ENCODE results near the gene GSAP. TPM values are rescaled to one million over a fixed set of nuclear protein-coding genes. Genes with fewer than 3 reads are reported as not detected.

The GSAP gene
- total and polyA plus RNA-seq, 7 donors, result 1.3 to 4.2 (median 2.0) TPM

- H3K4me3 ChIP-seq, result no peak overlapping the region
- H3K27me3 ChIP-seq (ENCODE audit: insufficient read depth in 3 of 3, low read length in 2 of 3), result no peaks in the 10 kb centered on the region
- H3K36me3 ChIP-seq (ENCODE audit: insufficient read depth in 1 of 2, low read depth in 1 of 2), result no peaks in the 10 kb centered on the region
- 85 to 91% (median 85%) methylated on average over 5 of the region's 5 CpGs for WGBS, 3 donors
- DNase-seq (no peak), ATAC-seq (peak; percentile 23 to 76 (median 66))
- intact Hi-C loops (cut with DNase I), result no loop called here
- no peaks in the 10 kb centered on the region for H3K9me3 ChIP-seq
- no peak for TF ChIP-seq CTCF (IDR thresholded peaks at IDR 0.05)
- H3K4me1 ChIP-seq, result peaks cover under 1% of the 10 kb centered on the region
- H3K27ac ChIP-seq, result no peak overlapping the region
Observed at GRCh38 chr7:77409739-77410547, 6.2 kb downstream of the GSAP start.

DNA sequence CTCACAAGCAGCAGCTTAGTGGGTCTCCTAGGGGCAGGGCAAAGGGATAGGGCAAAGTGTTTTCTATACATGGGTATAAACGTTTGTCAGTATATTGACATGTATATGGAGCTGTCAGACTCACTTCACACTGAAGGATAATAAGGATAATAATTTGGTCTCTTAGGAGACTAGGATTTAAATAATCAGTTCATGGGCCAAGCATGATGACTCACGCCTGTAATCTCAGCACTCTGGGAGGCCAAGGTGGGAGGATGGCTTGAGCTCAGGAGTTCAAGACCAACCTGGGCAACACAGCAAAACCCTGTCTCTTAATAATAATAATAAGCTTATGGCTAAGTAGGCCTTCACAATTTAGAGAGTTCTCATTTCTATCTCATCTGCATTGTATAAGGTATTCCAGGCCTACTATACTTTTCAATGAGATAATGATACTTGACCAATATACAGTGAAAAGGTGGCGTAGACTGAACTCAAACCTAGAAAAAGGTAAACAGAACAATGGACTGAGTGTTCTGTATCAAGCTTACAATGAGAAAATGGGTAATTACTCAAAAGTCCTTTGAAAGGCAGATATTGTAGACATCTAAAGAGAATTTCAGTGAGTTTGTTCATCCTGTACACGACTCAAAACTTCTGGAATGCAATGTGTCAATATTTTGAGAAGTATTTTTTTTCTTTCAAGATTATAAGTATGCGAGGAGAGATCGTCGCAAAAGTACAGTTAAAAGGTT, 7.0 kb downstream of the GSAP start:
- DNase-seq (no peak), ATAC-seq (no peak)
- intact Hi-C loops (cut with DNase I), result no loop called here
- WGBS, 3 donors, result 80% methylated on average over 7 of the region's 7 CpGs
- Histone ChIP-seq H3K36me3 (ENCODE audit: insufficient read depth in 1 of 2, low read depth in 1 of 2) (no peaks in the 10 kb centered on the region), H3K4me1 (no peaks in the 10 kb centered on the region), H3K4me3 (no peak overlapping the region), H3K27ac (no peak overlapping the region), H3K27me3 (ENCODE audit: insufficient read depth in 3 of 3, low read length in 2 of 3) (no peaks in the 10 kb centered on the region), H3K9me3 (no peaks in the 10 kb centered on the region)
- TF ChIP-seq CTCF (IDR thresholded peaks at IDR 0.05), result no peak

- H3K4me1 ChIP-seq, result no peaks in the 10 kb centered on the region
- ATAC-seq (no peak), DNase-seq (no peak)
- intact Hi-C loops (cut with DNase I), result no loop called here
- no peaks in the 10 kb centered on the region for H3K27me3 ChIP-seq (ENCODE audit: insufficient read depth in 3 of 3, low read length in 2 of 3)
- no peaks in the 10 kb centered on the region for H3K36me3 ChIP-seq (ENCODE audit: insufficient read depth in 1 of 2, low read depth in 1 of 2)
- TF ChIP-seq CTCF (IDR thresholded peaks at IDR 0.05), result no peak
- H3K27ac ChIP-seq, result no peak overlapping the region
- no peaks in the 10 kb centered on the region for H3K9me3 ChIP-seq
- H3K4me3 ChIP-seq, result no peak overlapping the region
Observed at GRCh38 chr7:77407906-77408305, 8.2 kb downstream of the GSAP start.

GRCh38 chr7:77406421-77406820, 9.7 kb downstream of the GSAP start:
- no peak overlapping the region for H3K4me3 ChIP-seq
- H3K27ac ChIP-seq, result no peak overlapping the region
- intact Hi-C loops (cut with DNase I), result no loop called here
- H3K36me3 ChIP-seq (ENCODE audit: insufficient read depth in 1 of 2, low read depth in 1 of 2), result no peaks in the 10 kb centered on the region
- no peak for TF ChIP-seq CTCF (IDR thresholded peaks at IDR 0.05)
- 82 to 94% (median 88%) methylated on average over 4 of the region's 4 CpGs for WGBS, 3 donors
- DNase-seq (no peak), ATAC-seq (no peak)
- no peaks in the 10 kb centered on the region for H3K9me3 ChIP-seq
- H3K27me3 ChIP-seq (ENCODE audit: insufficient read depth in 3 of 3, low read length in 2 of 3), result no peaks in the 10 kb centered on the region
- no peaks in the 10 kb centered on the region for H3K4me1 ChIP-seq
